Right hindlimb (tissue), 1 donor: ENCODE data around the gene PUM1.
"Not testable (repeated sequence)": the region's sequence is repeated elsewhere in the genome, so short reads cannot be mapped to it uniquely, and the experiment has no call there.

Experiments used
- DNase-seq: peaks from one replicate; pipeline ENCODE4 v3.0.0-alpha.2; 2018

Gene PUM1

GRCh38 chr1:30990591-30990990, 74.9 kb downstream of the PUM1 start:
- DNase-seq = no peak

GRCh38 chr1:30988045-30988444, 77.5 kb downstream of the PUM1 start:
- DNase-seq = no peak

- no peak for DNase-seq
Observed at GRCh38 chr1:30986755-30987154, 78.8 kb downstream of the PUM1 start.

- no peak for DNase-seq
Observed at GRCh38 chr1:30984991-30985503, 80.5 kb downstream of the PUM1 start.

GRCh38 chr1:30984165-30984889, 81.2 kb downstream of the PUM1 start:
- DNase-seq = no peak

- DNase-seq = no peak
Observed at GRCh38 chr1:30982937-30983336, 82.6 kb downstream of the PUM1 start.

GRCh38 chr1:30982431-30982830, 83.1 kb downstream of the PUM1 start:
- DNase-seq = no peak

- DNase-seq = peak; percentile 49
Observed at GRCh38 chr1:30981172-30981571, 84.3 kb downstream of the PUM1 start.

- DNase-seq = no peak
Observed at GRCh38 chr1:30977511-30977910, 88.0 kb downstream of the PUM1 start.

GRCh38 chr1:30977105-30977504, 88.4 kb downstream of the PUM1 start:
- DNase-seq = no peak

GRCh38 chr1:30976143-30976542, 89.4 kb downstream of the PUM1 start:
- DNase-seq = no peak

- DNase-seq = no peak
Observed at GRCh38 chr1:30975217-30975616, 90.3 kb downstream of the PUM1 start.

- DNase-seq = no peak
Observed at GRCh38 chr1:30974536-30974935, 91.0 kb downstream of the PUM1 start.

- DNase-seq = not testable (repeated sequence)
Observed at GRCh38 chr1:30972349-30972748, 93.2 kb downstream of the PUM1 start.

GRCh38 chr1:30971496-30971895, 94.0 kb downstream of the PUM1 start:
- DNase-seq = no peak

GRCh38 chr1:30969903-30970302, 95.6 kb downstream of the PUM1 start:
- no peak for DNase-seq

- no peak for DNase-seq
Observed at GRCh38 chr1:30968220-30968971, 97.1 kb downstream of the PUM1 start.

GRCh38 chr1:30966690-30967369, 98.7 kb downstream of the PUM1 start:
- DNase-seq = peak; percentile 39

GRCh38 chr1:30965924-30966599, 99.5 kb downstream of the PUM1 start:
- peak; percentile 33 for DNase-seq

GRCh38 chr1:30964706-30965105, 100.8 kb downstream of the PUM1 start:
- no peak for DNase-seq

GRCh38 chr1:30962609-30963508, 102.7 kb downstream of the PUM1 start:
- no peak for DNase-seq
